Activated CD4-positive, alpha-beta T cell treated with anti-CD3 and anti-CD28 coated beads, Interleukin-2, amount 50 U/mL, for 16 hours (primary cell): ENCODE data around the gene EXD1.
"Not testable (repeated sequence)": the region's sequence is repeated elsewhere in the genome, so short reads cannot be mapped to it uniquely, and the experiment has no call there.

Source experiments
- DNase-seq: peaks from one replicate; pipeline ENCODE4 v3.0.0-alpha.2; 2020

The EXD1 gene

GRCh38 chr15:41230650-41231421 is at the start of gene EXD1, which contains the start of gene CHP1:
TSS of gene EXD1 (minus strand) at chr15:41230757. CDS start at chr15:41226575, 4,182 bp downstream.
TSS of gene CHP1 (plus strand) at chr15:41231268. CDS start at chr15:41231383, 115 bp downstream.
- DNase-seq: peak; percentile 98

GRCh38 chr15:41279535-41280283 is 49.2 kb upstream of the EXD1 start:
- DNase-seq: no peak

GRCh38 chr15:41278319-41278718 is 47.8 kb upstream of the EXD1 start:
- no peak for DNase-seq

GRCh38 chr15:41276831-41277230 is 46.3 kb upstream of the EXD1 start:
- peak; percentile 16 for DNase-seq

GRCh38 chr15:41269887-41270286 is 39.3 kb upstream of the EXD1 start:
- DNase-seq: no peak

GRCh38 chr15:41263891-41264351 is 33.4 kb upstream of the EXD1 start:
- no peak for DNase-seq

GRCh38 chr15:41262571-41262970 is 32.0 kb upstream of the EXD1 start:
- DNase-seq: no peak

GRCh38 chr15:41260924-41261323 is 30.4 kb upstream of the EXD1 start:
- not testable (repeated sequence) for DNase-seq

GRCh38 chr15:41259546-41260189 is 29.1 kb upstream of the EXD1 start:
- no peak for DNase-seq

- DNase-seq: no peak
Measured at GRCh38 chr15:41258750-41259471, 28.4 kb upstream of the EXD1 start.

- no peak for DNase-seq
Measured at GRCh38 chr15:41256577-41257038, 26.1 kb upstream of the EXD1 start.

- no peak for DNase-seq
Measured at GRCh38 chr15:41256103-41256502, 25.5 kb upstream of the EXD1 start.

GRCh38 chr15:41254560-41254959 is 24.0 kb upstream of the EXD1 start:
- no peak for DNase-seq

GRCh38 chr15:41251411-41251810 is 20.9 kb upstream of the EXD1 start:
- DNase-seq: no peak

- not testable (repeated sequence) for DNase-seq
Measured at GRCh38 chr15:41250745-41251144, 20.2 kb upstream of the EXD1 start.

- DNase-seq: no peak
Measured at GRCh38 chr15:41241221-41241964, 10.8 kb upstream of the EXD1 start.

- no peak for DNase-seq
Measured at GRCh38 chr15:41238100-41238499, 7.5 kb upstream of the EXD1 start.

GRCh38 chr15:41235929-41236328 is 5.4 kb upstream of the EXD1 start:
- DNase-seq: no peak

GRCh38 chr15:41235228-41235627 is 4.7 kb upstream of the EXD1 start:
- DNase-seq: not testable (repeated sequence)

GRCh38 chr15:41233367-41233771 is 2.8 kb upstream of the EXD1 start:
- no peak for DNase-seq

GRCh38 chr15:41231422-41232226 is 1.1 kb upstream of the EXD1 start:
- DNase-seq: no peak
